ENCODE results near the gene RGS12.

GRCh38 chr4:3286335-3287175 is 6.3 kb upstream of the RGS12 start:
- TF ChIP-seq CTCF (conservative IDR thresholded peaks at IDR 0.05 in 1 of 2, IDR thresholded peaks at IDR 0.05 in 1 of 2; ENCODE audit: extremely low read depth in 1 of 2, insufficient read depth in 1 of 2, low read depth in 1 of 2, low read length in 2 of 2) (no peak), EZH2 (IDR thresholded peaks at IDR 0.05; ENCODE audit: borderline replicate concordance, low read length) (no peak)

Measured in mammary epithelial cell (primary cell).